Activated CD8-positive, alpha-beta memory T cell treated with anti-CD3 and anti-CD28 coated beads for 48 hours (primary cell): ENCODE measurements around the gene DSCAML1.

Experiments
- DNase-seq, 3 experiments: peaks; one replicate each; pipeline ENCODE4 v3.0.0-alpha.2; 2020; ENCODE audit warnings: low read depth in 2 of 3, low spot score in 2 of 3

Gene DSCAML1

DNA sequence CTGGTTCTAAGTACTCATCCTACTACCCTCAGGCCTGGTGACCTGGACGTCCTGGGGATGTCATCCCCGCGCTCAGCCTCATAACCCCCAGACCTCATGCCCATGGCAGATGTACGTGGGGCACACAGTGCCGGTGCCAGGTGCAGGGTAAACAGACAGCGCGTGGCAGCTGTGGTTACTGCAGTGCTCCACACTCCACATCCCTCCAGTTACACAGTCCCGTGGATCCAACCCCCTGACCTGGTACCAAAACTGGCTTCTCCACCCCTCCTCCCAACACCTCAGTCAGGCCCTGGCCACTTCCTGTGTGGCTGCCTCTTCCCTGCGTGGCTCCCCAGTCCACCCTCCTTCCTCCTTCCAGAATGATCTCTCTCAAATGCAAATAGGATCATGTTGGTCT lies 95.2 kb downstream of the DSCAML1 start:
- no peak for DNase-seq

DNA sequence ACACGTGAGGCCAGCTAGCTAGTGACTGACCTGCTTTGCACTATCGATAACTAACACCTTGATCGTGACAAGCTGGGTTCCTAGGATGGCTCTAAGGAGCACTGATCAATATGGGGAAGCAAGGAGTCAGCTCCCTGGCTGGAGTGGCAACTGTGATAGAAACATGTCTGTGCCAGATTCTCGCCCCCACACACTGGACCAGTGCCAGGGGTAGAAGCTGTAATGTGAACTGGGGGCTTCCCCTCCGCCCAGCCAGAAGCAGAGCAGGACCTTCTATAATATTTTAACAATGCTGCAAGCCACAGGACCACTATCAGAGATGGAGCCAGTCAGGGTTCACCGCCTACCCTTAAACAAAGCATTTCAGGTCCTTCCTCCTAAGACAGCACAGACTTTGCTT lies 96.5 kb downstream of the DSCAML1 start:
- no peak for DNase-seq

DNA sequence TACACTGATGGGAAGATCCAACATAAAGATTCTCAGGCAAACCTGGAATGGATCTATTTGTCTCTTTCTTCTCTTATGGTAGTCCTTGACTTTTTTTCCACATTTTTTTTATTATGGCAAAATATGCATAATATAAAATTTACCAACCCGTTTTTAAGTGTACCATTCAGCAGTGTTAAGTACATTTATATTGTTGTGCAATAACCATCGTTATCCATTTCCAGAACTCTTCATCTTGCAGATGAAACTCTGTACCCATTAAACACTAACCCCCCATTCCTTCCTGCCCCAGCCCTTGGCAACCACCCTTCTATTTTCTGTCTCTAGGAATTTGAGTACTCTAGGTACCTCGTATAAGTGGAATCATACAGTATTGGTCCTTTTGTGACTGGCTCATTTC lies 99.7 kb downstream of the DSCAML1 start:
- no peak for DNase-seq

DNA sequence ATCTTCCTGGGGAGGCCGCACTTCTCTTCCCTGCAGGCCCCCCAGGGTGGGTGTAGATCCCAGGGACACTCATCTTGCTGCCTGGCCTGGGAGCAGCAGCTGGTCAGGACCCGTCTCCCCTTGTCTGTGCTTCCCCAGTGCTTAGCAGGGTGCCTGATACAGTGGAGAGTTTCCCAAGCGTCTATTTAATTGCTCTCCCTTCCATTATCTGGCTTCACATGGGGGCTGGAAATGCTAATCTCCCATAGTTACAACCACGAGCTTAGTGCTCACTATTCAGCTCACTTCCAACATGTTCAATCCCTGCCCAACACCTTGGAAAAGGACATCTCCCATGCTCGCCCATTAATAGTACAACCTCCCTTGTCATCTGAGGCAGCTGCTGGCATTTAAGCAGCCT lies 100.5 kb downstream of the DSCAML1 start:
- no peak for DNase-seq

DNA sequence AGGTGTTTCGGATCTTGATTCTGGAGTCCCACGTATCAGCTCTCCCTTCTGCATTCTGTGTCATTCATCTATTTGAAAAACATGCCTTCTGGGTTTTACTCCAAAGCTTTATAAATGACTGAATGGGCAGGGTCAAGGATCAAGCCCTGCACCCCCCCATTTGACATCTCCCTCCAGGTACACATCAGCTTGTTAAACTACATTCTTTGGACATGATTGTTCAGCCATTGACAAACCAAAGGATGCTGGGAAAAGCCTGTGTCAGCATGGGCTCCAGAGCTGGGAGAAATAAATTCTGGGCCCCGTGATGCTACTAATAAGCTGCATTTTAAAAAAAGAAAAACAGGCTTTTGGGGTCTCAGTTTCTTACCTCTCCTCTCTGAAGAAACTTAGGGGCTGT lies 103.7 kb downstream of the DSCAML1 start:
- DNase-seq, result no peak

DNA sequence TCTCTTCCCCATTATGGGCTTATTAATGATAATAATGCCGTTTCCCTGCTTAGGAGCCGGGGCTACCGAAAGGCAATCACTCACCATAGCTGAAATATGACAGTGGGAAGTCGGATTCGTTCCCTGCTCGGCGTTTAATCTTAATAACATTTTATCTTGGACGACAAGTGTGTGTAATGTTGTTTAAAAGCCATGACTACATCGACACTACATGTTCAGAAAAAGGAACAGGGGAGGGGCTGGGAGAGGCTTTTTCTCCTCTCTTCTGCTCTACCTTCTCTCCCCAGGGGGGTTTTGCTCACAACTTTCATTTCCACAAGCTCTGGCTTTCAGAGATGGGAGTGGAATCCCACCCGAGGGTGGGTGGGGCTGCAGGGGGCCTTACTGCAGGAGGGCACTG lies 105.5 kb downstream of the DSCAML1 start:
- no peak for DNase-seq

DNA sequence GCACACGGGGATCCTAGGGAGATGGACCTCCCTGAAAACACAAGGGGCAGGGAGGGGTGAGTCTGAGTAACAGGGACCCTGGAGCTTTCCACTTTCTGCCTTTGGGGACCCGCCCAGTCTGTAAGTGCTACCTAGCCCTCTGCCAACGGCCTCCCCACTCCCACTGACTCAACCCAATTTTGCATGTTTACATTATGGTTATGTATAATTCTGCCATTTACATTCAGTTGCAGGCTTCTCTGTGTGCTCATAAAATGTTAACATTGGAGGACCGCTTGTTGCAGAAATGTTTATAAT lies 105.8 kb downstream of the DSCAML1 start:
- no peak for DNase-seq

DNA sequence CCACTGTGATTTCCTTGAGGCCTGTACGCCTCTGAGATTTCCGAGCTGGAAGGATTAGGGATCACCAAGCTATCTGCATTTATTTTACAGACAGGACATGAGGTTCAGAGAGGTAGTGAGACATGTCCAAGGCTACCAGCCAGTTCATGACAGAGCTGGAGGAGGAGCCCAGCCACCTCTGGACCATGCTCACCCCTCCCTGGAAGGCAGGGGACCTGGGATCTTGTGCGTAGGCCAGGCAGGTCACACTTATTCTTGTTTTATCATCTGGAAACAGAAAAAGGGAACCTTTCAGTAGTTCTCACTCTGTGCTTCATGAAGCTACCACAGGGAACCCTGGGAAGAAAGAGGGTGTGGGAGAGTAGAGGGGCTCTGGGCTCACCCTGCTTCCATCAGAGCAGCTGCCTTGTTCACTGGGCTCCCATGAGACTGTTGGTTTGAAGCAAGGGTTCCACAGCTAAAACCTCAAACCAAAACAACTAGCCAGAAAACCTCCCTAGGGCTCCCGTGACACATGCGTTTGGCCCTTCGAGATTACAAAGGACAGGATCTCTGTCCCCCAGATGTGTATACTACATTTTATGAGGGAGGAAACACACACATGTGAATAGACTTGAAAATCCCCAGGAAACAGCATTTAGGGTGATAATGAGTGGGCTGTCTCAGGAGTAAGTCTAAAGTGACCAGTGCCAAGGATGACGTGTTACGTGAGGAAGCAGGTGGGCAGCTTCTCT lies 106.4 kb downstream of the DSCAML1 start:
- DNase-seq, result no peak

DNA sequence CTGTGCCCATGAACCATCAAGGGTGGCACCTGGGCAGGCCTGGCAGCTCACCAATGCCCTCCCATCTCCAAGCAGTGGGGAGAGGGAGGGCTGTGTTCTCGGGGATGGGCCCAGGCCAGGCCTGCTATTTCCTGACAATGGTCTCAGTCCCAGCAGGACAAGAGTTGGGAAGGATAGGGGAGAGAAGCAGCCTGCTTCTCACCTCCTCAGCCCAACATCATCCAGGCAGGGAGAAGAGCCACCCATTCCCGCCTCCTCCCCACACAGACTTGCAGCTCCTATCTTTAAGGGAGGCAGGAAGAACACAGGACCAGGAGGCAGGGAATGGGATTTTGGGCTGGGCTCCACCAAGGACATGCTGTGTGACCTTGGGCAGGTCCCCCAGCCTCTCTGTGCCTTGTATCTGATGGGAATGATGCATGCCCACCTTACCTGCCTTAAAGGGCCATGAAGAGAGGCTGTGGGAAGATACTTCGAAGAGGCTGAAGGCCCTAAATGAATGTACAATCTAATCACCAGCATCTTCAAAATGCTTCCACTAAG lies 108.7 kb downstream of the DSCAML1 start:
- DNase-seq, result no peak

DNA sequence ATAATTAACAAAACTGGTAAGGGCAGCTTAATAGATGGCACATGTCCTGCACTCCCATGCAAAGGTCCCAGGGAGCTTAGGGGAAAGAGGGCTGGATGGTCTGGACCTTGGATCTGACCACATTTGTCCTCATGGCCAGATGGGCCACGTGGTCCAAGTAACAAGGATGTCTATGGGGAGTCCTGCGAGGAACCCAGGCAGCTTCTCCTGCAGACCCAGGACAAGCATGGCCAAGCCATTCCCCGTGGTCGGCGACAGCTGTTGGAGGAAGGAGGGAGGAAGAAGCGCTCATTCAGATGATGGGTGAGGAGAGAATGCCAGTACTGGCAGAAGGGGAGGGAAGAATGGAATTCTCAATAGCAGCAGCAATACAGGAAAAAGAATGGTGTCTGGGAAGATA lies 109.2 kb downstream of the DSCAML1 start:
- no peak for DNase-seq

DNA sequence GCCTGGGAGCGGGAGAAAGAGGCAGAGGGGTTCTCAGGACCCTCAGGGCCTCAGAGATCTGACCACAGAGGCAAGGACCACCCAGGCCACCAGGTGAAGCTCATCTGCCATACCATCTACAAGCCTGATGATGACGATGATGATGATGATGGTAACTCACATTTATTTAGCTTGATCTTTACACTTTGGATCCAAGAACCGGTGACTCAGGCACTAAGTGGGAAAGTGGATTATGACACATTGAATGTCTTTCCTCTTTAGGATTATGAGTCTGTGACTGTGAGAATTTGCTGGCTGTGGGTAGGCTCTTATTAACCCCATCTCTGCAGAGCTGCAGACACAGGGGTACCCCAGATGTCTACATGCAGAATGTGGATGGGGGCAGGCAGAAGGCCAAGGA lies 110.3 kb downstream of the DSCAML1 start:
- no peak for DNase-seq

DNA sequence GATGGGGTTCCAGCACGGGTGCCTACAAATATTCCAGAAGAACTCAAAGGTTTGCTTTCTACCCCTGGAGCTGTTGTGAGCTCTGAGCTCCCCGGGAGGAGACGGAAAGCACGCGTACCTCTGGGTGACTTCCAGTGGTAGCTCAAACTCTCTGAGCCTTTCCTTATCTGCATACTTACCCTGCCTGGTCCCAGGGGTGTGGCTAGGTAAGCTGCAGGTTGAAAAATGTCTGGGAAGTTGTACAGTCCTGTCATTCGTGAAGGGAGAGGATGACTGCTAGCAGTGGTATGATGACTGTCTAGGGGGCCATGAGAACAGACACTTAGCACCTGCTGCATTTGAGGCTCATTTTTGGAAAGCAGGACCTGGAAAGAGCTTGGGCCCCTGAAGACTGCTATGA lies 111.5 kb downstream of the DSCAML1 start:
- DNase-seq, result no peak

DNA sequence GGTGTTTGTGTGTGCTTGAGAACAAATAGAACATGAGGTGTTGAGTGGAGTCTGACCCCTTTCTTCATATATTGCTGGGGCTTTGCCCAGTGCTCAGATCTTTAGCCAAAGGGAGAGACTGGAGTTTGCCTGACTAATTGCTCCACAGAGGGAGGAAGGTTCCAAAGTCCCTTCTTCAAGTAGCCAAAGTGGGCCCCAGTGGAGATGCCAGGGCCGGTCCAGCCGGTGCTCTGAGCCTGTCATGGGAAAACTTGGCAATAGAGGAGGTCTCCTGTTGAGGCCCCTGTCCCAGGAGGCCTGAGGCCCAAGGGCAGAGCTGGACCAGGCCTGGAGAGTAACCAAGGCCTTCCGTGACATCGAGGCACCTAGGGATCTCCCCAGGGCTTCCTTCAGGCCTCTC lies 112.3 kb downstream of the DSCAML1 start:
- no peak for DNase-seq

DNA sequence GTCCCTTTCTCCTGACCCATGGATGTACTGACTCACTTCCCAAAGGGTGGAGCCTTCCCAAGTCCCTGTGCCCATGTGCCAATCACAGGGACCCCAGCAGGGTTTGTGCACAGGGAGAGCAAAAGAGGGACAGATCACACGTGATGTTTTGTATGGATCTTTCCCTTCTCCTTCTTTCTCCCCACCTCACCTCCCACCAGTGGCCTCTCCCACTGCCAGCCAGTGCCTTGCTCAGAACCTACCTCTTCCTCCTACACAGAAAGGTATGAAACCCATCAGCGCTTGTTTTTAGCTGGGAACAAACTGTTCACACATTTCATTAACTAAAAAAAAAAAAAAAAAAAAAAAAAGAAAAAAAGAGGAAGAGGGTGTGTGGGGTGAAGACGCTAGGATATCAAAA lies 112.9 kb downstream of the DSCAML1 start:
- no peak for DNase-seq

DNA sequence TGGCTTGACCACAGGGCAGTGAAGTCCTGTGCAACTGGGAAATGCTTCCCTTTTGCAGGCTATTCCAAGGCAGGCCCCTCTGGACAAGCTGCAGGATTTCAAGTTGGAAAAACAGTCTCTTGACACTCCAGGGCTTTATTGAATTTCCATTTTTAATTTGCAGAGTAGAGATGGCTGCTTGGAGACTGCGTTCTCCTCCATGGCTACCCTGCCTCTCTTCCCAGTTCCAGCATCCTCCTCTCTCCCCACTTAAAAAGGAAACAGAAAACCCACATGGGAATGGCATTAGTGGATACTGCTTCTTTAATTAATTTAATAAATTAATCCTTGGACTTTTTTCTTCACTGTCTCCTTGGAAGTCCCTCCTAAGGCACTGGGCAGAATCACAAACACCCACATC lies 115.6 kb downstream of the DSCAML1 start:
- no peak for DNase-seq

DNA sequence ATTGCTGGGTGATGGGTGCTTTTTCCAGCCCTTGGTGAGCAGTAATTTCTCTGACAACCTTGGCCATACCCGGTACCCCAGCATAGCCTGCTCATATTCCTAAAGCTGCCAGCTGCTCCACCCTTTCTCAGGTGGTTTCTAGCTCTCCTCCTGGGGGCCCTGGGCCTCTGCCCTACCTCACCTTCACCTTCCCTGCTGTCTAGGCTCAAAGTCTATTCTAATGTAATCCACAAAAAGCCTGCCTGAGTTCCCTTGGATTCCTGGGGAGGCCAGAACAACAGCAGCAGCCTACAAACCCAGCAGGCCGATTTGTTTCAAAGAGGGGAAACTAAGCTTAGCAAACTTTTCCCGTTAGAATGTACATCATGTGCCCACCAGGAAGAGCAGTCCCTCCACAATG lies 117.6 kb downstream of the DSCAML1 start:
- DNase-seq, result no peak

DNA sequence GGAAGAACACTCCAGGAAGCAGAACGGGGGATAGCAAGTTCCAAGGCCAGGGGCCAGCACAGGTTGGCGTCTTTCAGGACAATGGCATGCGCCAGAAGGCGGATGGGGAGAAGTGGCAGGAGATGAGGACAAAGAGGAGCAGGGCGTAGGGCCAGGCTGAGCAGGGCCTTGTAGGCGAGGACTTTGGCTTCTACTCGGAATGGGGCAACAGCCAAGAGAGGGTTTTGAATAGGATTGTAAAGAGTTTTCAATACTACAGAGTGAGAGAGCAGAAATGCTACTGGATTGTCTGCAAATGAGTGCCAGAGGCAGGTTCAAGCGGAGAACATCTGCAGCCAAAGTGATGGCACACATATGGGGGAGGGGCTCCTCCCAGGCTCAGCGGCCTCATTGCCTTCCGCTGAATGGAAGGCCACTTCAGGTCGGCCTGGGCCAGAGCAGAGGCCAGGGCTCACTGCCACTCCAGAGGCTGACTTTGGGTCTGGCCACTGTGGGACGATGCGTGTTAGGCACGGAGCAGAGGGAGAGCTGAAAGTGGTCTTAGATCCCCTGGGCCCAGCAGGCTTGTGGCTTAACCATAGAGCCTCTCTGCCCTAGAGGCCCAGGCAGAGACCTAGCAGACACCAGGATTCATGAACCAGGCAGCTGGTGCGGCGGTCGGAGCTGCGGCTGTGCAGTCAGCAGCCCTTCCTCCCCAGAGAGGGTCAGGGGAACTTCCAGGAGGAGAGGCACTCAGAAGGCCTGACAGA lies 118.2 kb downstream of the DSCAML1 start:
- DNase-seq, result no peak

DNA sequence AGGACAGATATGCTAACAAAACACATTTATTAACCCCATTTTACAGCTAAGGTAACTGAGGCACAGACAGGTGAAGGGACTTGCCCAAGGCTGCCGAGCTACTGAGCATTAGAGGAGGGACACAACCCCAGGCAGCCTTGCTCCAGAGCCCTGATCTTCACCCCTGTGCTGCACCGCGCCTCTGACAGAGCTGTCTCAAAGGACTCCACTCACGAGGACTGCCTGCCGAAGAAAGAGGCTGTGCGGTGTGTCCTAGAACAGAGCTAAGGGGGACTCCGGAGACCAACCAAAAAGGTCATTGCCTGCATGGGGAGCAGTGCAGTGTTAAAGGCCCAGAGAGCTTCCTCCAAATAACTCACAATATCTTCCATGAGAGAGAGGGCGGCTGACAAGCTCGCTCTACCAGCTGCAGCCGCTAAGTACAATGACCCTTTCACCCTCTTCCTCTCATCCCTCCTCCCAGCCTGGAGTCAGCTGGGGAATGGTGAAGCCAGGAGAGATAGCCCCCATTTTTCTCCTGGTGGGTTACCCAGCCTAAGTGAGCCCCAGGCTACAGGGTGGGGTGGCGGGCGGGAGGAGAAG lies 119.2 kb downstream of the DSCAML1 start:
- DNase-seq, result no peak

DNA sequence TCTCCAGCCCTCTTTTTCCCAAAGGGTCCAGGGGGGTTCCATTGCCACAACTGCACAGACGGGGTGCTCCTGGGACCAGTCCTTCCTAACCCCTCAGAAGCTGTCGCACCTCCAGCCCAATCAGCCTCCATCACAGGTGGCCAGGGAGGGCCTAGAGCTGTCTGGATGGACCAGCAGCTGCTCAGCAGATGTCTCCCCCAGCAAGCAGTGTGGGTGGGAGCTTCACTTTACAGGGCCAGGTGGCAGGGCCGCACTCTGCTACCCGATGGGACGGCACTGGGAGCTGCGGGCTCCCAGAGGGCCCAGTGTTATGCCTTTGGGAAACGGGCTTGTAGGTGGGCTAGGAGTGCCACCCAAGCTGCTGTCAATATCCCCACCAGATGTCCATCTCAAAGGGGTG lies 120.5 kb downstream of the DSCAML1 start:
- no peak for DNase-seq

DNA sequence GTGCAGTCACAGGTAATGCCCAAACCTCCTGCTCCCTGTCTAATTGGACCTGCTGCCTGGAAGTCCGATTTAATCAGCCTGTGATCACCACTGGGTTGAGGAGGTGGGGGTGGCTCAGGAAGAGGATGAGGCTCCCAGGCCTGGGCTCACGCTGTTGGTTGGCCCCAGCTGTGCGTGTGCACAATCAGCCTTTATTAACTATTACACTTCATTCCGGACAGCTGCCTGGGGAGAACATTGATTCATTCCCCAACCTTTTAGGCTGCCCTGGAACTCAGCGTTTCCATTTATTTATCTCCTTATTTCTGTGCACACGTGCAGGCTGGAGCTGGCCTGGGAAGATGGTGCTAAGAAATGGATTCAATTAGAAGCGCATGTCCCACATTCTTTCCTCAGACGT lies 123.4 kb downstream of the DSCAML1 start:
- DNase-seq, result no peak

DNA sequence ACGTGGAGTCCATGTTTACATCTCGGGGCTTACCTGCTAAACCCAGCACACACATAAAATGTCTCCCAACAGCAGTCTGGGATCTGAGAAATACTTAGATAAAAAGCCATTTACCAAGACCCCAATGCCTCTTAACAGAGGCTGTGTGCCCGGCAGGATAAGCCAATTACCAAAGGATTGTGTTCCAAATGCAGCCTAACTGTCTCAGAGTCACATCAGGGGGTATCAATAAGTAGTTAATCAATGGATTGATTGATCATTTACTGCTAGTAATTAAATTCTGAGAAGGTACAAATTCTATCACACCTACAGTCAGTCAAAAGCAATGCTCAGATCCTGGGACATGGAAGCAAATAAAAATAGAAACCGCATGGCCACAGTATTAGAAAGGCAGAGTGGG lies 125.6 kb downstream of the DSCAML1 start:
- no peak for DNase-seq

DNA sequence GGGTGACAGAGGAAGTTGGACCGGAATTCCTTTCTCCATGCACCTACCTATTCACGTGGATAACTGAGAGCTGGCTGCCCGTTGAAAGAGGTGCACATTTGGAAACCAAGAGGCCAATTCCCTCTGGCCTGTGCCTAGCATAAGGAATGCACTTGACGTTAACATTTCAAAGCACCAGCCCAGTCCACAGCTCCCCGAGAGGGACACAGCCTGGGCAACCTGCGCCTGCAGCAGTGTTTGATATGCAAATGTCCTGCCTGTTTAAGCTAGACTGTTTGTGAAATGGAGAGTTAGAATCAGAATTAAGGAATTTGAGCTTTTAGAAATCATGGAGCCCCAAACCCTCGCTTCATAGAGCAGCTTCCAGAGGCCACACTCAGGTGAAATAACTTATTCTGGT lies 126.1 kb downstream of the DSCAML1 start:
- DNase-seq, result no peak

DNA sequence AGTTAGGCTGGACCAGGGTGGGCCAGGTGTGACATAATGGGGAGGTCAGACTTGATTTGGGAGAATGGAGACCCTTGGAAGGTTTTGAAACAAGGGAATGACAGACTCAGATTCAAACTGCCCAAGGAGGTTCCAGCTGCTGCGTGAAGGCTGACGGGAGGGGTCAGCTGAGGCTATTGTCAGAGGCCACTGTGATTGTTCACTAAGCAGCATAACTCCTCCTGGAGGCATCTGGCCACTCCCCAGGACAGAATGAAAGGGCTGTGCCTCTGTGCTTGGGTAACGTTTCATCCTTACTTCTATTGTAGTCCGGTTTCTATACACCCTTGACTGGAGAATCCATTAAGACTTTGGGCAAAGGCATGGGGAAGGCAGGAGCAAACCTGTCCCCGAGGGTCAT lies 126.6 kb downstream of the DSCAML1 start:
- DNase-seq, result no peak
